IMR-90 (cell line): ENCODE results near the gene CPSF7. TPM values are rescaled to one million over a fixed set of nuclear protein-coding genes. Genes with fewer than 3 reads are reported as not detected.

ENCODE experiments used
- ATAC-seq: fragments of 200-7000 bp; cut with Tn5 transposase; 2 replicates; pipeline ENCODE4 v1.9.1; 2020; ENCODE audit warnings: low read depth, mild to moderate bottlenecking, moderate library complexity
- BruUV-seq: library from RNA; stranded (reverse); fragments of 400-500 nt; replicated peaks from 2 replicates; lab custom pipeline; 2021; lab: Mats Ljungman, UMichigan
- CTCF ChIA-PET: fragments of 300-600 bp; formaldehyde crosslinking; extraction: SDS; loops from one replicate; lab custom pipeline; 2021; ENCODE audit warnings: antibody characterized with exemption; lab: Yijun Ruan, JAX
- POLR2A ChIA-PET: fragments of 300-600 bp; sonication (Branson Sonifier 250); formaldehyde crosslinking; loops from one replicate; lab custom pipeline; 2022; ENCODE audit warnings: antibody characterized with exemption; ENCODE audit not compliant: unreplicated experiment; lab: Charles Lee
- DNase-seq: peaks from one replicate; pipeline ENCODE4 v3.0.0; 2013
- H2AFZ ChIP-seq: replicated peaks from 2 replicates; pipeline ENCODE3; 2013; ENCODE audit warnings: low read length, mild to moderate bottlenecking; ENCODE audit not compliant: poor library complexity
- H2AK5ac ChIP-seq: 2 replicates; pipeline ENCODE4 v1.6.1; 2013; ENCODE audit warnings: low read depth, low read length, inconsistent platforms
- H2AK9ac ChIP-seq: replicated peaks from 2 replicates; pipeline ENCODE3; 2013; ENCODE audit warnings: mild to moderate bottlenecking, low read depth, low read length, moderate library complexity; ENCODE audit not compliant: poor library complexity
- H2BK120ac ChIP-seq: 2 replicates; pipeline ENCODE4 v1.6.1; 2013; ENCODE audit warnings: low read depth, low read length, inconsistent platforms
- H2BK15ac ChIP-seq: 3 replicates; pipeline ENCODE4 v1.6.1; 2013; ENCODE audit warnings: low read depth, low read length, inconsistent platforms
- H2BK20ac ChIP-seq: 2 replicates; pipeline ENCODE4 v1.6.1; 2013; ENCODE audit warnings: low read depth, mild to moderate bottlenecking, inconsistent platforms, low read length, moderate library complexity
- H2BK5ac ChIP-seq: 2 replicates; pipeline ENCODE4 v1.6.1; 2013; ENCODE audit warnings: mild to moderate bottlenecking, low read depth, low read length, inconsistent platforms; ENCODE audit not compliant: poor library complexity, severe bottlenecking
- H3K14ac ChIP-seq: replicated peaks from 2 replicates; pipeline ENCODE4 v1.6.1; 2013; ENCODE audit warnings: low read depth, low read length, inconsistent platforms
- H3K18ac ChIP-seq: 2 replicates; pipeline ENCODE4 v1.6.1; 2013; ENCODE audit warnings: low read depth, low read length, control low read depth
- H3K23ac ChIP-seq: 2 replicates; pipeline ENCODE4 v1.6.1; 2013; ENCODE audit warnings: low read depth, low read length, inconsistent platforms
- H3K27ac ChIP-seq: 2 replicates; pipeline ENCODE4 v1.5.1; 2013; ENCODE audit warnings: mild to moderate bottlenecking, control low read depth, low read length; ENCODE audit not compliant: insufficient read depth
- H3K27me3 ChIP-seq: 2 replicates; pipeline ENCODE4 v1.6.1; 2013; ENCODE audit warnings: low read length; ENCODE audit not compliant: control insufficient read depth, insufficient read depth
- H3K36me3 ChIP-seq: 2 replicates; pipeline ENCODE4 v1.6.1; 2013; ENCODE audit warnings: low read length, mixed read lengths; ENCODE audit not compliant: control insufficient read depth, insufficient read depth
- H3K4ac ChIP-seq: 2 replicates; pipeline ENCODE4 v1.6.1; 2013; ENCODE audit warnings: low read depth, low read length, inconsistent platforms
- H3K4me1 ChIP-seq: 2 replicates; pipeline ENCODE4 v1.6.1; 2013; ENCODE audit warnings: low read length, mixed read lengths; ENCODE audit not compliant: control insufficient read depth, insufficient read depth
- H3K4me2 ChIP-seq: 2 replicates; pipeline ENCODE4 v1.6.1; 2013; ENCODE audit warnings: low read depth, mild to moderate bottlenecking, control low read depth, low read length, moderate library complexity
- H3K4me3 ChIP-seq: 2 replicates; pipeline ENCODE4 v1.5.1; 2013; ENCODE audit warnings: low read depth, mild to moderate bottlenecking, control low read depth, low read length, moderate library complexity; ENCODE audit not compliant: insufficient read depth
- H3K56ac ChIP-seq: 2 replicates; pipeline ENCODE4 v1.6.1; 2013; ENCODE audit warnings: low read length, inconsistent platforms; ENCODE audit not compliant: insufficient read depth; ENCODE audit errors: extremely low read depth
- H3K79me1 ChIP-seq, 2 experiments: 2 replicates each; pipeline ENCODE4 v1.6.1; 2013; ENCODE audit warnings: low read length in 2 of 2, inconsistent platforms in 1 of 2, low read depth in 1 of 2
- H3K9ac ChIP-seq: 2 replicates; pipeline ENCODE4 v1.6.1; 2013; ENCODE audit warnings: low read depth, low read length, control low read depth
- H3K9me1 ChIP-seq: 2 replicates; pipeline ENCODE4 v1.6.1; 2013; ENCODE audit warnings: low read length, inconsistent platforms; ENCODE audit not compliant: insufficient read depth
- H3K9me3 ChIP-seq: 2 replicates; pipeline ENCODE4 v1.6.1; 2013; ENCODE audit warnings: low read length; ENCODE audit not compliant: control insufficient read depth, insufficient read depth
- H4K20me1 ChIP-seq: 2 replicates; pipeline ENCODE4 v1.6.1; 2013; ENCODE audit warnings: low read length, inconsistent platforms; ENCODE audit not compliant: insufficient read depth
- H4K5ac ChIP-seq: 2 replicates; pipeline ENCODE4 v1.6.1; 2013; ENCODE audit warnings: mild to moderate bottlenecking, low read depth, low read length, control low read depth
- H4K8ac ChIP-seq, 2 experiments: 2 replicates each; pipeline ENCODE4 v1.6.1; 2013; ENCODE audit warnings: low read depth in 2 of 2, low read length in 2 of 2, control low read depth in 1 of 2, inconsistent platforms in 1 of 2
- H4K91ac ChIP-seq: 2 replicates; pipeline ENCODE4 v1.6.1; 2013; ENCODE audit warnings: low read depth, low read length, inconsistent platforms; ENCODE audit not compliant: insufficient read depth
- CEBPB ChIP-seq: IDR thresholded peaks from 2 replicates; pipeline ENCODE4 v1.6.1; 2012; ENCODE audit warnings: low read depth, low read length, improper control_type of control experiment
- FOS ChIP-seq: fragments of 150-350 bp; IDR thresholded peaks from 2 replicates; pipeline ENCODE4 v1.6.1; 2016; ENCODE audit warnings: low read depth, low read length
- NFE2L2 ChIP-seq: fragments of 150-350 bp; IDR thresholded peaks from 2 replicates; pipeline ENCODE4 v1.6.1; 2016; ENCODE audit warnings: low read depth, mild to moderate bottlenecking, low read length
- POLR2A ChIP-seq: IDR thresholded peaks from 2 replicates; pipeline ENCODE4 v1.6.1; 2012; ENCODE audit warnings: mild to moderate bottlenecking, low read depth, low read length
- WGBS, 2 experiments: methylation state at CpG; one replicate each; pipeline versions ENCODE4 v1.1.5 to v1.1.7; 2013; ENCODE audit warnings: missing lambda C conversion rate in 2 of 2; ENCODE audit not compliant: insufficient read length in 1 of 2; ENCODE audit errors: extremely low coverage in 2 of 2; 5-methylcytosine and 5-hydroxymethylcytosine counted together
- dilution Hi-C: fragments of 300-500 bp; cut with HindIII; formaldehyde crosslinking; loops from one replicate; pipeline ENCODE4 v1.14.3; 2018; ENCODE audit warnings: low sequenced_read_pairs; ENCODE audit not compliant: unreplicated experiment
- in situ Hi-C: fragments of 300-500 bp; cut with MboI; formaldehyde crosslinking; loops from 3 replicates; pipeline ENCODE4 v1.14.3; 2019; ENCODE audit warnings: low sequenced_read_pairs, inconsistent platforms, mixed read lengths
- intact Hi-C: fragments of 100-400 bp; cut with micrococcal nuclease; formaldehyde crosslinking; loops from 2 replicates; pipeline ENCODE4 v1.10.0; 2022
- polyA plus RNA-seq, 3 experiments: library from polyadenylated mRNA; depleted of rRNA; stranded (reverse); fragments of >200 nt; gene quantifications; 2 replicates each; pipeline ENCODE4 v1.2.3, GENCODE V29; 2012; ENCODE audit warnings: low replicate concordance in 1 of 3
- total RNA-seq: library from RNA; depleted of rRNA; stranded (reverse); fragments of >200 nt; gene quantifications from 2 replicates; pipeline ENCODE4 v1.2.3, GENCODE V29; 2012

CPSF7 gene
- total and polyA plus RNA-seq, 2 of the 4 experiments (the other 2 are of a cell fraction), result 9.5 to 55.2 TPM

DNA sequence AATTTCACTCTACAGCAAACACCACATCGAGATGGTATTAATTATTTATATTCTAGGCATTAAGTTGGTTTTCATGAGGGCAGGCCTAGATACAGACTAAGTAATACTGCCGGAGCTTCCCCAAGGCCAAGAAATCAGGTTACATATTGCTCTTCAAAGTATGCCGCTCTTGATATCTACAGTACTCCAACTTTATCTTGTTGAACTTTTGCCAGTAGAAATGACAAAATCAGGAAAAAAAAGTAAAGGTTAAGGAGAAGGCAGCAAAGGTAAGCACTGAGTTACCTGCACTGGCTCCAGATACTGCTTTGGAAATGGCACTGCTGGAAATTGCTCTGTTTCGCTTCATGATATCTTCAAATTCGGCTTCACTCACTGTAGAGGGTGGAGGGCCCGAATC lies 14.4 kb downstream of the CPSF7 start:
- dilution Hi-C loops, result no loop called here
- WGBS, 2 experiments, result 100% methylated on average over 1 of the region's 6 CpGs; no CpG with 5 or more reads in 1 of the 2 experiments
- Histone ChIP-seq H3K23ac (no peak overlapping the region), H3K79me1 (peaks cover 9 to 39% of the 10 kb centered on the region in 2 experiments), H3K4ac (no peak overlapping the region), H4K5ac (no peak overlapping the region), H3K4me3 (no peak overlapping the region), H2AFZ (no peak overlapping the region), H4K20me1 (peaks cover 33% of the 10 kb centered on the region), H3K9ac (no peak overlapping the region), H2BK120ac (no peak overlapping the region), H2BK15ac (no peak overlapping the region), H3K4me1 (no peaks in the 10 kb centered on the region), H3K4me2 (no peak overlapping the region), H4K91ac (no peak overlapping the region), H3K27me3 (no peaks in the 10 kb centered on the region), H2AK9ac (no peak overlapping the region), H3K14ac (no peak overlapping the region), H3K56ac (no peak overlapping the region), H3K9me1 (no peaks in the 10 kb centered on the region), H4K8ac (no peak overlapping the region), H3K18ac (no peak overlapping the region), H3K36me3 (peaks cover 70% of the 10 kb centered on the region), H3K27ac (no peak overlapping the region), H2BK20ac (no peak overlapping the region), H2AK5ac (no peak overlapping the region), H2BK5ac (no peak overlapping the region), H3K9me3 (no peaks in the 10 kb centered on the region)
- ATAC-seq (no peak), DNase-seq (no peak)
- intact Hi-C loops, result no loop called here
- no peak for TF ChIP-seq CEBPB
- no peak for TF ChIP-seq NFE2L2
- no peak for TF ChIP-seq POLR2A
- no peak for TF ChIP-seq FOS
- no TSS peak for BruUV-seq
- in situ Hi-C loops, result no loop called here
- CTCF ChIA-PET, result no interaction called here
- POLR2A ChIA-PET, result no interaction called here
